SU-DHL-6 (cell line): Measurements from ENCODE around the gene DNAJC13.

Source experiments
- H2AFZ ChIP-seq: fragments of 200-600 bp; sonication (generic); 2 replicates; pipeline ENCODE4 v1.6.1; 2014; ENCODE audit warnings: low read depth, mild to moderate bottlenecking, moderate library complexity, mixed read lengths, antibody characterized with exemption, low read length; ENCODE audit not compliant: severe bottlenecking
- H3F3A ChIP-seq: fragments of 200-600 bp; shearing (Covaris generic); 2 replicates; pipeline ENCODE4 v1.6.0; 2016; ENCODE audit warnings: antibody characterized with exemption, mild to moderate bottlenecking; ENCODE audit not compliant: insufficient read depth
- H3K27ac ChIP-seq: fragments of 200-600 bp; sonication (generic); 2 replicates; pipeline ENCODE4 v1.5.1; 2016; ENCODE audit warnings: low read depth, mild to moderate bottlenecking, low read length, moderate library complexity, mixed read lengths
- H3K27me3 ChIP-seq: fragments of 200-600 bp; sonication (generic), shearing (Covaris generic); 2 replicates; pipeline ENCODE4 v1.6.0; 2014; ENCODE audit warnings: mild to moderate bottlenecking, low read length
- H3K36me3 ChIP-seq: fragments of 200-600 bp; sonication (generic); 2 replicates; pipeline ENCODE4 v1.6.1; 2014; ENCODE audit warnings: mild to moderate bottlenecking, low read length, mixed read lengths
- H3K4me2 ChIP-seq: fragments of 300-600, 200-600 bp; shearing (Covaris generic), sonication (generic); 2 replicates; pipeline ENCODE4 v1.6.0; 2014; ENCODE audit warnings: low read length, low read depth, mild to moderate bottlenecking; ENCODE audit not compliant: poor library complexity, severe bottlenecking
- H3K4me3 ChIP-seq: fragments of 200-600 bp; sonication (generic); 2 replicates; pipeline ENCODE4 v1.5.1; 2014; ENCODE audit warnings: antibody characterized with exemption, low read length, mild to moderate bottlenecking, mixed read lengths; ENCODE audit not compliant: insufficient read depth, poor library complexity, severe bottlenecking
- H3K79me2 ChIP-seq: fragments of 200-600 bp; sonication (generic); 2 replicates; pipeline ENCODE4 v1.6.1; 2014; ENCODE audit warnings: mild to moderate bottlenecking, low read length, moderate library complexity; ENCODE audit not compliant: insufficient read depth
- H3K9ac ChIP-seq: fragments of 200-600 bp; sonication (generic); 2 replicates; pipeline ENCODE4 v1.7.0; 2014; ENCODE audit warnings: mild to moderate bottlenecking, low read length
- H3K9me2 ChIP-seq: fragments of 200-600 bp; sonication (generic); replicated peaks from 2 replicates; pipeline ENCODE4 v1.6.1; 2014; ENCODE audit warnings: low read length; ENCODE audit not compliant: insufficient read depth
- H3K9me3 ChIP-seq: fragments of 200-600 bp; sonication (generic); 2 replicates; pipeline ENCODE4 v1.6.1; 2014; ENCODE audit warnings: low read length, mixed read lengths; ENCODE audit not compliant: insufficient read depth
- H4K20me1 ChIP-seq: fragments of 200-600 bp; sonication (generic); 2 replicates; pipeline ENCODE4 v1.6.1; 2014; ENCODE audit warnings: low read depth, mild to moderate bottlenecking, antibody characterized with exemption, low read length, moderate library complexity, mixed read lengths
- EZH2phosphoT487 ChIP-seq: fragments of 200-600 bp; sonication (generic), shearing (Covaris generic); conservative IDR thresholded peaks from 2 replicates; pipeline ENCODE4 v1.6.1; 2018; ENCODE audit warnings: mild to moderate bottlenecking, antibody characterized with exemption, low read length, moderate library complexity, mixed read lengths
- TF ChIP-seq, protein P1 (sequence below): fragments of 200-600 bp; sonication (generic); IDR thresholded peaks from one replicate; pipeline ENCODE4 v1.5.1; 2017; ENCODE audit warnings: antibody characterized with exemption, mild to moderate bottlenecking, low read length, moderate library complexity; ENCODE audit not compliant: insufficient read depth, poor library complexity, severe bottlenecking

DNAJC13 gene

DNA sequence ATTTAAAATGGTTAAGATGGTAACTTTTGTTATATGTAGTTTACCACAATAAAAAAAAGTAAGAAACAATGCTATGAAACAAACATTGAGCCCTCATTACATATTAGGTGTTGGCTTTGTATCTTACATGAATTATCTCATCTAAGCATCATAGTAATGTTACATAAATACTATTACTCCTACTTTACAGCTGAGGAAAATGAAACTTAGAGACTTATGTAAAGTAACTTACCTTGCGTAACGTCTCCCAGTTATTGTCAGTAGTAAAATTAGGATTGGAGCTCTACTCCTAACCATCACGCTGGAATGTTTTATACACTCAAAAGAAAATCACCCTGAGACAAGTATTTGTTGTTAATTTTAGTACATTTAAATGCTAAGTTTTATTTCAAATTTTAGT lies 42.2 kb downstream of the DNAJC13 start:
- Histone ChIP-seq H3K9me2 (no peaks in the 10 kb centered on the region), H3K4me2 (no peak overlapping the region), H3K4me3 (no peak overlapping the region), H3K27me3 (no peaks in the 10 kb centered on the region), H3K9ac (no peak overlapping the region), H3K36me3 (peaks cover 35% of the 10 kb centered on the region), H3K27ac (no peak overlapping the region), H2AFZ (no peak overlapping the region), H4K20me1 (no peaks in the 10 kb centered on the region), H3K9me3 (no peaks in the 10 kb centered on the region), H3K79me2 (no peaks in the 10 kb centered on the region), H3F3A (no peaks in the 10 kb centered on the region)
- TF ChIP-seq, protein P1, sequence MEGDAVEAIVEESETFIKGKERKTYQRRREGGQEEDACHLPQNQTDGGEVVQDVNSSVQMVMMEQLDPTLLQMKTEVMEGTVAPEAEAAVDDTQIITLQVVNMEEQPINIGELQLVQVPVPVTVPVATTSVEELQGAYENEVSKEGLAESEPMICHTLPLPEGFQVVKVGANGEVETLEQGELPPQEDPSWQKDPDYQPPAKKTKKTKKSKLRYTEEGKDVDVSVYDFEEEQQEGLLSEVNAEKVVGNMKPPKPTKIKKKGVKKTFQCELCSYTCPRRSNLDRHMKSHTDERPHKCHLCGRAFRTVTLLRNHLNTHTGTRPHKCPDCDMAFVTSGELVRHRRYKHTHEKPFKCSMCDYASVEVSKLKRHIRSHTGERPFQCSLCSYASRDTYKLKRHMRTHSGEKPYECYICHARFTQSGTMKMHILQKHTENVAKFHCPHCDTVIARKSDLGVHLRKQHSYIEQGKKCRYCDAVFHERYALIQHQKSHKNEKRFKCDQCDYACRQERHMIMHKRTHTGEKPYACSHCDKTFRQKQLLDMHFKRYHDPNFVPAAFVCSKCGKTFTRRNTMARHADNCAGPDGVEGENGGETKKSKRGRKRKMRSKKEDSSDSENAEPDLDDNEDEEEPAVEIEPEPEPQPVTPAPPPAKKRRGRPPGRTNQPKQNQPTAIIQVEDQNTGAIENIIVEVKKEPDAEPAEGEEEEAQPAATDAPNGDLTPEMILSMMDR = no peak
- no peak for TF ChIP-seq EZH2phosphoT487

DNA sequence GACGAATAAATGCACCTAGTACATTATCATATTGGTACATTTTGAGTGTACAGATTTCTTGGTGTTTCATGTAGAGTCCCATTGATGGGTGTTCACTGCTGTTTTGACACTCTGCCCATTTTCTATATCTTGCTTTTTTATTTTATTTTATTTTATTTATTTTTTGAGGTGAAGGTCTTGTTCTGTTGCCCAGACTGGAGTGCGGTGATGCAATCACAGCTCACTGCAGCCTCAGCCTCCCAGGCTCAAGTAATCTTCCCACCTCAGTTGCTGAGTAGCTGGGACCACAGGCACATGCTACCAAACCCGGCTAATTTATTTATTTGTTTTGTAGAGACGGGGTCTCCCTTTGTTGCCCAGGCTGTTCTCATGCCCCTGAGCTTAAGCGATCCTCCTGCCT lies 44.2 kb downstream of the DNAJC13 start:
- TF ChIP-seq, protein P1 = no peak
- TF ChIP-seq EZH2phosphoT487 = no peak

DNA sequence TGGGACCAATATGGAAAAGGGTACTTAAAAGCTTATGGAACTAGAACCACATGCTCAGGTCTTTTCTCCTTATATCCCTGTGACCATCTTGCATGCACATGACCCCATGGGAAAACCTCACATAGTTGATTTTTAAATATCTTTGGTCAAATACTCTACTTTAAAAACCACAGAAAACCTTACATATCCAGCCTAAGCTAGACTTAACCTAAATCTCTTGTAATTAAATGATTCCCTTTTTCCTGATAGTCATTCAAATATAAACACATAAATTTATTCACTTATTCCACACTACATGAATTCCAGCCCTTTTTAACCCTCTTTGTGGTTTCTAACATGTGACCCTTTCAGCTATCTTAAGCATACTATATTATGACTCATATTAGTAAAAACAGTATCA lies 46.8 kb downstream of the DNAJC13 start:
- Histone ChIP-seq H3K79me2 (no peaks in the 10 kb centered on the region), H3K4me3 (no peak overlapping the region), H3K9me3 (no peaks in the 10 kb centered on the region), H3K27me3 (no peaks in the 10 kb centered on the region), H4K20me1 (no peaks in the 10 kb centered on the region), H3K9ac (no peak overlapping the region), H3F3A (peaks cover 4% of the 10 kb centered on the region), H3K9me2 (no peaks in the 10 kb centered on the region), H3K36me3 (peaks cover 26% of the 10 kb centered on the region), H2AFZ (no peak overlapping the region), H3K4me2 (no peak overlapping the region), H3K27ac (no peak overlapping the region)
- no peak for TF ChIP-seq EZH2phosphoT487
- TF ChIP-seq, protein P1 = no peak

More for the DNA sequence above, 44.2 kb downstream of the DNAJC13 start:
- Histone ChIP-seq H3K4me3 (no peak overlapping the region), H3K9me2 (no peaks in the 10 kb centered on the region), H3K27me3 (no peaks in the 10 kb centered on the region), H3K9ac (no peak overlapping the region), H3K4me2 (no peak overlapping the region), H3K36me3 (peaks cover 25% of the 10 kb centered on the region), H3K9me3 (no peaks in the 10 kb centered on the region), H3F3A (peaks cover 4% of the 10 kb centered on the region; the same call in 1 of the 2 replicates), H4K20me1 (no peaks in the 10 kb centered on the region), H3K79me2 (no peaks in the 10 kb centered on the region), H2AFZ (no peak overlapping the region), H3K27ac (no peak overlapping the region)

DNA sequence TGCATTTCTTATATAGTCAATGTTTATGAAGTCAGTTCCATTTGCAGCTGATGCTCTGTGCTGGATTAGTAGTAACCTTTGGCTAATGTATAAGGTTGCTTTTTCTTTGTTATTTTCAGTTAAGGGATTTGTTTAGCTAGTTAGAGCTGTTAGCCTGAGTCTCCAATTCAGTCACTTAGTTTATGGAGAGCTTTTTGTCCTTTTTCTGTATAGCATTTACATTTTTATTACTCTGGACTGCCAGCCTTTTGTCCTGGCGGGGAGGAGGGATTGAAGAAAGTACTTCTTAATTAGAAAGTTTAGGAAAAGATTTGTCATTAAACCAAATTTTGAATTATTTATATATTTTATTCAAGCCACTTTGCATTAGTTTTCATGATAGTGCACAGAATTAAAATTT lies 52.0 kb downstream of the DNAJC13 start:
- H3K36me3 ChIP-seq = peaks cover 20% of the 10 kb centered on the region; the same call in 1 of the 2 replicates
- H3K79me2 ChIP-seq = no peaks in the 10 kb centered on the region
- no peak overlapping the region for H3K4me2 ChIP-seq
- H2AFZ ChIP-seq = no peak overlapping the region
- H3K9ac ChIP-seq = no peak overlapping the region
- no peak overlapping the region for H3K4me3 ChIP-seq
- H3K9me3 ChIP-seq = no peaks in the 10 kb centered on the region
- no peaks in the 10 kb centered on the region for H3K9me2 ChIP-seq
- no peaks in the 10 kb centered on the region for H4K20me1 ChIP-seq
- TF ChIP-seq, protein P1 = no peak
- TF ChIP-seq EZH2phosphoT487 = no peak
- H3K27ac ChIP-seq = no peak overlapping the region
- H3K27me3 ChIP-seq = no peaks in the 10 kb centered on the region
- peaks cover 4% of the 10 kb centered on the region for H3F3A ChIP-seq
